ENCODE data around the gene TIMM13. TPM values are rescaled to one million over a fixed set of nuclear protein-coding genes. Genes with fewer than 3 reads are reported as not detected.
"Not testable (repeated sequence)": the region's sequence is repeated elsewhere in the genome, so short reads cannot be mapped to it uniquely, and the experiment has no call there.

The TIMM13 gene
- total RNA-seq, 2 donors from 2014 or later, result 100 to 252 TPM

DNA sequence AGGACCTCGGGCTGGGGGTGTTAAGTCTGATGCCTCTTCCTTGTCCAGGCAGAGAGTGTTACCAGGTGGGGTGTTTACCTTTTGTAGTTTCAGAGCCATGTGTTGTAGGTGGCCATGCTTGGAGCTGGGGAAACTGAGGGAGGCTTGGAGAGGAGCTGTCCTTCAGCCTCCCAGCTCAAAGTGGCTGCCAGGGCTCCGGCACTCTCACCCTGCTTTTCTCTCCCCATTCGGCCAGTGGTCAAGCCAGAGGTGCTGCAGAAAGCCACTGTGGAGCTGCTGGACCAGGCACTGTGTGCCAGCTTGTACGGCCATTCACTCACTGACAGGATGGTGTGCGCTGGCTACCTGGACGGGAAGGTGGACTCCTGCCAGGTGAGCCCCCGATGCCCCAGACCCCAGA, 17.4 kb downstream of the TIMM13 start:
- H3K4me1 ChIP-seq, result no peaks in the 10 kb centered on the region
- H3K9ac ChIP-seq (ENCODE audit: low read depth in 2 of 2, low read length in 2 of 2), result no peak overlapping the region
- no peaks in the 10 kb centered on the region for H3K9me3 ChIP-seq
- no peak overlapping the region for H3K27ac ChIP-seq
- no peak for TF ChIP-seq CTCF (IDR thresholded peaks at IDR 0.05)
- no peaks in the 10 kb centered on the region for H3K27me3 ChIP-seq
- H3K4me3 ChIP-seq, result no peak overlapping the region
- DNase-seq, result no peak
- intact Hi-C loops (cut with DNase I), result no loop called here
- H3K36me3 ChIP-seq, result no peaks in the 10 kb centered on the region

DNA sequence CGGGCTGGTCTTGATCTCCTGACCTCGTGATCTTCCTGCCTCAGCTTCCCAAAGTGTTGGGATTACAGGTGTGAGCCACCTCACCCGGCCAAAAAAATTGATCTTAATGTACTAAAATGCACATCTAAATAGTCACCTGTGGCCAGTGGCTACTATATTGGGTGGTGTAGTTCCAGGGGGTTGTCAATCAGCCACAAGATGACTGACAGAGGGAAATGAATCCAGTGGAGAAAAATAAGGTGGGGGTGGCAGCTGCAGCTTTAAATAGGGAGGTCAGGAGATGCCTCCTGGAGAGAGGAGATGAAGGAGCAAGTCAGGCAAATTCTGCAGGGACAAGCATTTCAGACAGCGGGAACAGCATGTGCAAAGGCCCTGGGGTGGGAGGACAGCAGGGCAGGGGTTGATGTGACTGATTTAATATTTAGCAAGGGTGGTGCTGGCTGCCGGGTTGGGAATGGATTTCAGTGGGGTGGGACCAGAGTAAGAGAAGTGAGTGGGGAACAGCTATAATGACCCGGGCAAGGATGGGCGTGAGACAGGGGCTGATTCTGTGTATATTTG, 18.0 kb downstream of the TIMM13 start:
- H3K4me3 ChIP-seq, result no peak overlapping the region
- no peak for TF ChIP-seq CTCF (IDR thresholded peaks at IDR 0.05)
- no peaks in the 10 kb centered on the region for H3K9me3 ChIP-seq
- no peaks in the 10 kb centered on the region for H3K36me3 ChIP-seq
- no peak overlapping the region for H3K27ac ChIP-seq
- no peaks in the 10 kb centered on the region for H3K27me3 ChIP-seq
- intact Hi-C loops (cut with DNase I), result no loop called here
- DNase-seq, result no peak
- H3K4me1 ChIP-seq, result no peaks in the 10 kb centered on the region
- no peak overlapping the region for H3K9ac ChIP-seq (ENCODE audit: low read depth in 2 of 2, low read length in 2 of 2)

DNA sequence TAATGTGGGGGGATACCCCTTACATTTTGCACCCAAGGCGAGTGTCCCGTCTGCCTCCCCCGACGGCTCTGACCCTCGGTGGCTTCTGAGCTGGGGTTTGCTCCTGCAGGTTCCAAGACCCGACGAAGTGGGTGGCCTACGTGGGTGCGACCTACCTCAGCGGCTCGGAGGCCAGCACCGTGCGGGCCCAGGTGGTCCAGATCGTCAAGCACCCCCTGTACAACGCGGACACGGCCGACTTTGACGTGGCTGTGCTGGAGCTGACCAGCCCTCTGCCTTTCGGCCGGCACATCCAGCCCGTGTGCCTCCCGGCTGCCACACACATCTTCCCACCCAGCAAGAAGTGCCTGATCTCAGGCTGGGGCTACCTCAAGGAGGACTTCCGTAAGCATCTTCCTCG, 19.1 kb downstream of the TIMM13 start:
- Histone ChIP-seq H3K27ac (no peak overlapping the region), H3K9me3 (no peaks in the 10 kb centered on the region), H3K4me1 (no peaks in the 10 kb centered on the region), H3K27me3 (no peaks in the 10 kb centered on the region), H3K4me3 (no peak overlapping the region), H3K36me3 (no peaks in the 10 kb centered on the region), H3K9ac (ENCODE audit: low read depth in 2 of 2, low read length in 2 of 2) (no peak overlapping the region)
- no peak for TF ChIP-seq CTCF (IDR thresholded peaks at IDR 0.05)
- intact Hi-C loops (cut with DNase I), result no loop called here
- DNase-seq, result no peak

- DNase-seq, result no peak
- Histone ChIP-seq H3K27me3 (no peaks in the 10 kb centered on the region), H3K36me3 (no peaks in the 10 kb centered on the region), H3K4me1 (no peaks in the 10 kb centered on the region), H3K9me3 (no peaks in the 10 kb centered on the region), H3K9ac (ENCODE audit: low read depth in 2 of 2, low read length in 2 of 2) (no peak overlapping the region), H3K27ac (no peak overlapping the region), H3K4me3 (no peak overlapping the region)
- intact Hi-C loops (cut with DNase I), result loop anchor here (5.0 kb wide), 1 partner anchor 237 kb away; the partner anchor contains the start of gene DOT1L
- TF ChIP-seq CTCF (IDR thresholded peaks at IDR 0.05), result no peak
Observed at GRCh38 chr19:2399582-2399981, 27.8 kb downstream of the TIMM13 start.

- no peak for DNase-seq
- H3K27me3 ChIP-seq, result no peaks in the 10 kb centered on the region
- no peak overlapping the region for H3K27ac ChIP-seq
- intact Hi-C loops (cut with DNase I), result loop anchor here (5.0 kb wide), 1 partner anchor 237 kb away; the partner anchor contains the start of gene DOT1L
- no peaks in the 10 kb centered on the region for H3K9me3 ChIP-seq
- no peaks in the 10 kb centered on the region for H3K36me3 ChIP-seq
- H3K9ac ChIP-seq (ENCODE audit: low read depth in 2 of 2, low read length in 2 of 2), result no peak overlapping the region
- no peak overlapping the region for H3K4me3 ChIP-seq
- no peak for TF ChIP-seq CTCF (IDR thresholded peaks at IDR 0.05)
- no peaks in the 10 kb centered on the region for H3K4me1 ChIP-seq
Observed at GRCh38 chr19:2398735-2399305, 28.6 kb downstream of the TIMM13 start.

GRCh38 chr19:2397173-2397572, 30.2 kb downstream of the TIMM13 start:
- not testable (repeated sequence) for H3K9me3 ChIP-seq; H3K36me3 ChIP-seq; H3K4me1 ChIP-seq; DNase-seq; H3K4me3 ChIP-seq; H3K27me3 ChIP-seq; H3K9ac ChIP-seq (ENCODE audit: low read depth in 2 of 2, low read length in 2 of 2); H3K27ac ChIP-seq
- intact Hi-C loops (cut with DNase I), result loop anchor here (5.0 kb wide), 1 partner anchor 235 kb away; the partner anchor contains the start of gene DOT1L

GRCh38 chr19:2395293-2395829, 32.0 kb downstream of the TIMM13 start:
- H3K9me3 ChIP-seq; DNase-seq; H3K9ac ChIP-seq (ENCODE audit: low read depth in 2 of 2, low read length in 2 of 2); H3K36me3 ChIP-seq; H3K4me3 ChIP-seq; H3K4me1 ChIP-seq; H3K27me3 ChIP-seq: not testable (repeated sequence)
- intact Hi-C loops (cut with DNase I), result loop anchor here (5.0 kb wide), 1 partner anchor 233 kb away; the partner anchor contains the start of gene DOT1L
- H3K27ac ChIP-seq, result peak overlapping the region; percentile 17
